Hippocampal formation (tissue), 2 donors: ENCODE data around the gene SULT4A1.

Experiments
- DNase-seq, 2 donors: peaks; one replicate each; lab custom pipeline; 2025; lab: John Stamatoyannopoulos, UW

The SULT4A1 gene

DNA sequence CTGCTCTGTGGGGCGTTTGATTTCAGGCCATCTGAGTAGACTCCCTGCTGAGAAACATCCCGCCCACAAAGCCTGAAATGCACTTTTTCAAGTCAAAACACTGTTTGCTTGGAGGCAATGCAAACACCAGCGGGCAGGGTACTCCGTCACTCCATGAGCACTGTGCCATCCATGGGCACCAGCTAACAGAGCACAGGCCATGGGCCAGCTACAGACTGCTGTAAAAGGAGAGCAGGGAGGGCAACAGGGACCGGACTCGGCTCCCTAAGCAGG lies 33.7 kb downstream of the SULT4A1 start:
- no peak for DNase-seq

DNA sequence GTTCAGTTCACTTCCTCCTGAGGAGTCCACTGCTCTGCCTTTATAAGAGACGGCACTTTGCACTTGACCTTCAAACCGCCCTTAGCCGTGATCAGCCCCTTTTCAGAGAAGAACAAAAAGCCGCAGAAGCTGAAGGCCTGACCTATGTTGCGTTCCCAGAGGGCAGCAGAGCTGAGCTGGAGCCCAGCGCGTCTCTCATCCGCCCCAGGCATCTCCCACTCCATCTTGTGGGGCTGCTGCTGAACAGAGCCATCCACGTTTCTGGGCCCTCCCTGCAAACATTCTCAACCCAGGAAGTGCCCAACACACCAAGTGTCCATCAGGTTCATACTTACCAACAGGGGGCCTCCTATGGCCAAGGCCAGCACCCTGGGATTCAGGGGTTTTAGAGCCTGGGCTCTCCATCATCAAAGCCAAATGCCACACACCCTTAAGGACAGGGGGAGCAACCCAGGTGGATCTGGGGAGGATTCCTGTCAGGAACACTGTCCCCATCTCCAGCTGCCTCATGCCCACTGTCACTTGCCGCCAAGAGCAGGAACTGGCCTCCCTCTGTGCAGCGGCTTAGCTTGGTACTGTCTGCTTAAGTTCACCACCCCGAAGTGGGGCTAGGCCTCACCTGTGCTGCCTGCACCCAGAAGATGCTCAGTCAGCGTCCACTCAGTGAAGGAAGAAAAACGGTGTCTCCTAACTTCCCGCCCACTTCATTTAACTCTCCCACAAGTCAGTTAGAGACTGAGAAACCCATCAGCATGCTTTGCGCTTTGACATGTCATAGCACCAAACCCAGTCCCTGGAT lies 34.2 kb downstream of the SULT4A1 start:
- DNase-seq, result no peak

DNA sequence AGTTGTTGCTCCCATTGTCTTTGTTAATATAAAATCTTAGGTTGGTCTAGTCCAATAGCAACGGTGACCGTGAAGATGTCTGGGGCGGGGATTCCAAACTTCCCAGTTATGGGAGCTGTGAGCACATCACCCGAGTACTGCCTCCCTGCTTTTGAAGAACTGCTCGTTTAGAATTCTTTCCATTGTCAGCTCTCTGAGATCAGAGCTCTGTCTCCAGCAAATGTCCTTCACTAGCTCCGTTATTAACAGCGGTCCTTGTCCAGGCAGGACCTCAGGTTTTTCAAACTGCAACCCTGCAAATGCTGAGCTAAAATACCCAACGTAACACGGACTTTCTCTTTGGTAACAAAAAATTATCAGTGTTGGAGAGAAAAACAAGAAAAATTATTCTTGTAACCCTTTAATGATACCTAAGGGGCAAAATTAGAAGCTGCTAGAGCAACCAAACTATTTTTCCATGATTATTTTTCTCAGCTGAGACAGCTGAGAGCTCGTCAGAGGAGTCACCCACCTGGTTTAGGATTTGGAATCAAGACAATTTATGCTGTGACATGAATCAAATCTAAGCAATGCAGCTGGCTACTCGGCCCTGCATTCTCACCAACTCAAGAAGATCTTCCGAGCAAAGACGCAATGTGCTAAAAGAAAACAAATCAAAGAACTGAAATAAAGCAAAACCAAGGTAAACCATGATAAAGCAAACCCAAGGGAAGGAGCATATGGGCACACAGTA lies 35.1 kb downstream of the SULT4A1 start:
- DNase-seq, result no peak

DNA sequence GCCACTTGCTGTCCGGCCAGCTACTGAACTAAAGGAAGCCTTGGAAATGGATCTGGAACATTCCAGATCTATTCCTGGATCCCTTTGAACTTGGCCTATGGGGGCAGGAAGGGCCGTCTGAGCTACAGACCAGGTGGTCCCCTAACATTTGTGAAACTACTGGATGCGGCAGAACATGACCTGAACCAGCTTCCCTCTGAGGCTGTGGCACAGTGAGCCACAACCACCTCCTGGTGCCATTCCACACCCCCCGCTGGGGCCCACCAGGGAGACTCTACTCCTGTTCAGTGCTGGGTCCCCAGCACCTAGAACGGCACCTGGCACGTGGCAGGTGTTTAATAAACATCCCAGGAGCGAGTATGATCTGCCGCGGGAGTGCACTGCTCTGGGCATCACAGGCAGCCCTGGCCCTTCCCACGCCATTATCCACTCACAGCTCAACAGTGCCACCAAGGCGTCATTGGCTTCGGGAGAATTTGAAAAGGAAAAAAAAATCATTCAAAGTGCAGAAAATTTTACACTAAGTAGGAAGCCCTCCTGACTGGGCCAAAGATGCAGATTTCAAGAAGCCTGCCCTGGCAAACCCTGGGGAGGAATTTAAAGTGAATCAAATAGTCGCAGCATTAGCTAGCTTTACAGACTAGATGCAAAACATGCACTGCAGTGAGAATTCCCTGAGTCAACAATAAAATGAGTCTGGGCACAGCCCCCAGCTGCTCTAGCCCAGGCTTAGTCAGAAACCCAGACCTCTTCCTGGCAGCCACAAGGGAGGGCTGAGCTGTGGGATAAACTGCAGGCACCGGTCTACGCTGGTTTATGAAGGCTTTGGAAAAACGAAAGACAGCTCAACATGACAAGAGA lies 35.9 kb downstream of the SULT4A1 start:
- DNase-seq, result peak in 1 of 2 donors; percentile 37

DNA sequence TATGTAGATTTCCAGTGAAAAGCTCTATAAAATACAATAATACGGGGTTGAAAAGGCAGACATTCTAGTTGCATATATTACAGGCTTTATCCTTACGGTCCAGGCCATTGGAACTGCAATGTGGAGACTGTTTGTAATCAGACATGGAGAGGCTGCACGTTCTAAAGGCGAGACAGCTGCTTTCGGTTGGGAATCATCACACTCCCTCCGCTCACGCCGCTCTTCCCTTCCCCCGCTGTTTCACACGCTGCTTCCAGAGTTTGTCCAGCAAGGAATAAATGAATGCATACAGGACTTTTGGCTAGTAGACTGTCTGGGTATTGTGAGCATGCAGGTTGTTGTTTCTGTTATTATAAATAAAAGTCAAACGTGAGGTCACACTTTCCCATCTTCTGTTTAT lies 36.7 kb downstream of the SULT4A1 start:
- DNase-seq, result no peak

DNA sequence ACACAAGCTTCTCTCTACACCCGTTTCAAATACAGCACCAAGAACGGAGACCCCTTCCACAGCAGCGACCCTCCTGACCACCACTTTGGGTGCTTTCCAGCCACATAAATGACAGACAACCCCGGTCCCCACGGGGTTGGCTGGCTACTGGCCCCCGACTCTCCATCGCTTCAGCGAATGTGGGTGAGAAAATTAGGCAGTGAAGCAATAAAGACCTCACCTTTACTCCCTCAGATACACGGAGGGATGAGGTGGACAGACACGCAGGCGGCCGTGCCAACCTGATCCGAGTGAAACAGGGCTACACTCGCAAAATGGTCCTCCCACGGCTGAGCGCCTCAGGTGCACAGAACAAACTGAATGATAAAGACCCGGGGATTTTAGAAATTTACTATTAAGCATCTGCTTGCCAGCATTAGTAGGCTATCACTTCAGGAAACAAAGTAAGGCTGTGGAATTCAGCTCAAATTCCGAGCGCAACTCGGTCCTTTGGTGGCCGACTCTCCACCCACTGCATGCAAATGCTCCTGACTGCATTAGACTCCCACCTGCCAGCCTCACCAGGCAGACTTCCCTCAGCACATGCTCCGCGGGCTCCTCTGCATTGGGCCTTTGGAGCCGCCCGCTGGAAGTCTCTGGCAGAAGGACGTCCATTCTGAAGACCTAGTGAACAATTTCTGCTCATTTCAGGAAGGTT lies 37.4 kb downstream of the SULT4A1 start:
- DNase-seq, result no peak

DNA sequence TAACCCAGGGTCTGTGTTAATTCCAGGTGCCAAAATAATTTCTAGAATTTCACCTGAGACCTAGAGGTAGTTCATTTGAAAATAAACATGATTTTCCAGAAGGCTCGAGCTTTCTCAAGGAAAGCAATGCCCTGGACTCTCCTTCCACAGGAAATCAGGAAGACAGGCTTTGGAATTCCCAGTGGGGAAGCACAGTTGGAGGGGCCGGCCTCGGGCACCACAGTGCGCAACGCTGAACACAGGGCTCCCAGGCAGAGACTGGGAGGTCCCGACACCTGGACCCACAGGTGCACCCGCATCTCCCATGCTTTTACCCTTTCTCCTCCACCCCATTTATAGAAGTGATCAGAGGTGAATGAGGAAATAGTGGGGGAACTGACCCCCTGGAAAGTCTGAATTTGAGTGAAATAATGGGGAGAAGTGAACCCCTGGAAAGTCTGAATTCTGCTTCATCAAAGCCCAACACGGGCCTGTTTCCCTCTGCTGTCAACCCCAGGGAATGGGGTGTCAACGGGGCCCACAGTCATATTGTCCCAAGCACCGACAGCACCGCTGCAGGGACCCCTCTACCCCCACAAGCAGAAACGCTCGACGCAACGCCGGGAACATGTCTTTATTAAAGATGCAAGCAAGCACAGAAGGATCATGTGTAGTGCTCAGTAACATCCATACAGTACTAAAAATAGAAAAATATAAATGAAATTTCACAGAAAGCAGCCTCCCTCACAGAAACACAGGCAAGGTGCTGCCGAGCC lies 38.2 kb downstream of the SULT4A1 start:
- no peak for DNase-seq

DNA sequence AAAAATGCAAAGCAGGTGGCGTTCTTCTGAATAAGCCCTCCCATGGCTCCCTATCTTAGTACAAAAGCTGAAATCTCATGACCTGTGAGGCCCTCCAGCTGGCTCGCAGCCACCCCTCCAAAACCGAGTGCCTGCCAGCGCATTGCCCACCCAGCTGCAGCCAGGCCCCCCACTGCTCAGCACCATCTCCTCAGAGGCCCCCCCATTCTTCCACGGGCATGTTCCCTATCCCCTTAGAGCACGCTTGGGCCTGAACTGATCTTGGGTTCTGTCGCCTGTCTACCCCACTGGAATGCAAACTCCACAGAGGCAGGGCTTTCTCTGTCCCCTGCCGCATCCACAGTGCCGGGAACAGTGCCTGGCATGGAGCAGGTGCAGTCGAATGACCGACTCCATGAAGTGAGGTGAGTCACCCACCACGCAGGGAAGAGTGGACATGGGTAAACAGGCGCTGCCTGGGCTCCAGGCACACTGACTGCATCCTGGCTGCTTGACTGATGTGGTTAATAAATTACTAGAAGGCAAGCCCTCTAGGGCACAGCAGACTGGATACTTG lies 38.9 kb downstream of the SULT4A1 start:
- DNase-seq, result no peak

DNA sequence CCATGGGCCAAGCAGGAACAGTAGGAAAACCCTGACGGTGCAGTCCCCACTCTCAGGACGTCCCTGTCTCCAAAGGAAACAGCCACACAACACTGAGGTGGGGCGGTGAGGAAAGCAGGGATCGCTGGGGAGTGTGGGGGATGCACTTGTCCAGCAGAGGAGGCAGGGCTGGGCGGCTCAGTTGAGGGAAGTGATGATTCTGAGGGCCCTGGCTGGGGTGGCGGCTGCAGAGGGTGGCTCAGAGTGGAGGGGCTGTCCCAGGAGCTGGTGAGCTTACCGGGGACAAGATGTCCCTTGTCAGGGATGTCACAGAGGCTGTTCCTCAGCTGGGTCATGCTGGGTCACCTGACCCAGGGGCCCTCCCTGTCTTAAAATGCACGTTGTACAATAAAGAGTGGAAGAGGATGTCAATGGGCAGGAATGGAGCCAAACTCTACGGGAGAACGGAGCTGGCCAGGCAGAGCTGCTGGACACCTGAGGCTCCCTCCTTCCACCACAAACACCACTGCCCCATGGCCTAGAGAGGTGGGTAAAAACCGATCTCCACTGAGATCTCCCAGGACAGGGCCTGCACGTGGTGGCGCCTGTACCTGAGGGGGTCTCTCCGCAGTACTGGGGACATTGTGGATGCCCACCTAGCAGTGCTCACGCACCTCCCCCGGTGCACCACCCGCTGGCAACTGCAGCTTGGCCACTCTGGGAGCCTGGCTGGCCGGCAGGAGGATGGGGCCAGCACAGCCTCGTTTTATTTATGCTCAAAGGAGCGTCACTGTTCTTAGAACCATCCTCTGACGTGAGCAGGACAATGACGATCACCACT lies 40.5 kb downstream of the SULT4A1 start:
- no peak for DNase-seq

DNA sequence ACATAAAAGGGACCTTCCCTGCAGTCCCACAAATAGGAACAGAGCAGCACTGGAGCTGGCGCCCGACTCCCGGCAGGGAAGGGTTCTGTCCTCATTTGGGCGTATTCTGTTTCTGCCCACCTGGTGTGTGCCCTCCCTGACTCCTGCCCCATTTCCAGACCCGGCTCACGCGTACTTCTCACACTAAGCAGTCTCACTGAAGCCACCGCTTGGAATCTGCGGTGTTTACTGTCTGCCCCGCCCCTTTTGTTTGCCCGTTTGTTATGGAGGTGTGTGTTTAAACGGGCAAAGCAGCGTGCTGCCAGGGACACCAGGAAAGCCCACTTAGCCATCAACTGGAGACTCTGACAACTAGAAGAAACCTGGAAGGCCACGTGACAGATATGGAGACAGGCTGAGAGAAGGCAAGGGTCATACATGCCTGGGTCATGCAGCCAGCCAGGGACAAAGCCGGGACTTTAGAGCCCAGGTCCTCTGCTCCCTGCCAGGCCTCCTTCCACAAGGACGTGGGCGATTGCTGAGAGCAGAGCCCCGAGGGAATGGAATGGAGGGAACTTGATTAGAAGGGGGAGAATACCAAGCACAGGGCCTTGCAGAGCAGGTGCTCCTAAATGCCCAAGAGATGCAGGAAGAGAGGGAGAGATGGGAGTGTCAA lies 41.5 kb downstream of the SULT4A1 start:
- DNase-seq, result no peak

DNA sequence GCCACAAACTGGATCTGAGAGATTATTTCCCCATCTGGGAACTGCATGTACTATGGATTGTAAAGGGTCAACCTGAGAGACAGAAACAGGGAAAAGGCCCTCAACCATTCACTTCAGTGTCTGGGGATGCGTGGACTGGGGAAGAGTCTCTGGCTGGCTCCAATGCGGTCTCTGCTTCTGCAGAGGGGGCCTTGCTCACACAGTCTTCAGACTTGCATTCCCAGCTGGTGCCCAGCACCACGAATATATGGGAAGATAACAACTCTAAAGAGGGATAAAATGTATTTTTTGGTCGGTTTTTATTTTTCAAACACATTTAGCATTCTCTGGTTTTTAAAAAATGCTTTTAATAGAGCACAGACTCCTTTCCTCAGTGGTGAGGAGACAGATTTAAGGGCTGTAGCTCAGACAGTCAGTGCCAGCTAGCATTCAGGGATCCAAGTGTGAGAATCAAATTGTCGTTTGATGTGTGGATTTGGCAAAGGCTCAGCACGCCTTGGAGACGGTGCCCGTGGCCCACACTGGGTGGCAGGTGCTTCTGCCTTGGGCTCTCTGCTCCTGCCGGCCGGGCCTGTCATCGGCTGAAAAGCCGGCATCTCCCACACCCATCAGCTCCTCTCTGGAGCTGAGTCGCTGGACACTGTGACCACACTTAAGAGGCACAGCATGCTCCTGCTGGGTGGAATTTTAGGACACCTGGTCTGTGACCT lies 42.2 kb downstream of the SULT4A1 start:
- DNase-seq, result no peak

DNA sequence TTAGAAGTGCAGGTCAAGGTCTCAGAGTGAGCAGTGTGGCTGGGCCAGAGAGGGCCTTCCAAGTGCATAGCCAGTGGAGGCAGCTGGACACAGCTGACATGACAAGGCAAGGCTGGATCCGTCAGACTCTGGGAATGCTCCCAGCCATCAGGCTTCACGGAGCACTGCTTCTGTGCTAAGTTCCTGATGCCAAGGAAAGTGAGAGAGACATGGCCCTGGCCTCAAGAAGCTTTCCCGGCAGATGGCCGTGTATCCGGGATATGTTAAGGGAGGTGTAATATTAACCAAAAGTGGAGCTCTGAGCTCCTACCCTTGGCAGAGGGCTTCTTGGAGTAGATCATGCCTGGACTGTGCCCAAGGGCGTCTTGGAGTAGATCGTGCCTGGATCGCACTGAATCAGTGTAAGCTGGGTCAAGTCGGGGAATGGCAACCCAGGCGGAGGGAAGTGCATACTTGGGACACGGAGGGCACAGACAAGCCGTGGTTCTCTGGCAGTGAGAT lies 42.8 kb downstream of the SULT4A1 start:
- DNase-seq, result no peak

DNA sequence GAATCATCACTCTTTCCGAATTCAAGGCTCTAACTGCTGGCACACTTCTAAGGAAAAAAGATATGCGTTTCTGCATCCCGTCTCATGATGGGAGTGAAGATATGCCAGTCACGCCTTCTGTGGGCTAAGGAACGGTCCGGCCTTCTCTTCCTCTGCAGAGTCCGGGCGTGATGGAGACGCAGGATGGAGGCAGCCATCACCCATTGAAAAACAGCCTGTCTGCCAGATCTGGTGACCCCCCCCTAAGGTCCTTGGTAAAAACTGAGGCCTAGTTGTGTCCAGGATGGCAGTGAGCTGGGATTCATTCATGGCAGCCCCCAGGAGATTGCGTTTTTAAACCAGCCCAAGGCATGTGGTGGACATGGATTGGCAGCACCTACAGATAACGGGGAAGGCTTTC lies 43.3 kb downstream of the SULT4A1 start:
- no peak for DNase-seq

DNA sequence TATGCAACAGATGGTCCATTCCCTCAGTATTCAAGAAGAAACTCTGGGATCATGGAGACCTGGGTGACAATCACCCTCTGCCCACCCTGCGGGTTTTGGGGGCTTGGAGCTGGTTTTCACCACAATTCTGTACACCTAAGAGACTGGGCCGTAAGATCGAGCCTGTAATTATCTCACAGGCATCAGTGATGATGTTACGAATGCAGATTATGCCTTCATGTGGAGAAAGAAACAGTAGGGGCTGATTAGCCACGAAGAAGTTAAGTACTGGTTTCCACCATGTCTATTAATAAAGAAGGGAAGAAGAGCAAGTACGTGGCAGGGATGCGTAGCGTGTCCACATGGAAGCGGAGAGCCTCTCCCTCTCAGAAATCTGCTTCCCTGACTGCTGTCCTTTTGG lies 44.9 kb downstream of the SULT4A1 start:
- DNase-seq, result no peak

DNA sequence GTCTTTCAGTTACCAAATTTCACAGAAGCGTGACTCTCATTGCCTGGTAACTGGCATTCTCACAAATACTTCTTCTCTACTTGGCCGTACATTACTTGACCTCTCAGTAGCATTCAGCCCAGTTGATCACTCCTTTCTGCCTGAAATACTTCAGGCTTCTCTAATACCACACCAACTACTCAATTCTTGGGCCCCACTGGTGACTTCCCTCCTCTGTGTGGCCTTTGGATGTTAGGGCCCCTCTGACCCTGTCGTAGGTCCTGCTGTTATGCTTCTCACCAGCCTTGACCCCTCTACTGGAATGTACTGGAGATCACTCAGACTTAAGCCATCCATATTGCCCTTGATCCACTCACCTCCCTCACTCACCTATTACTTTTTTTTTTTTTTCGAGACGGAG lies 48.0 kb downstream of the SULT4A1 start:
- no peak for DNase-seq

DNA sequence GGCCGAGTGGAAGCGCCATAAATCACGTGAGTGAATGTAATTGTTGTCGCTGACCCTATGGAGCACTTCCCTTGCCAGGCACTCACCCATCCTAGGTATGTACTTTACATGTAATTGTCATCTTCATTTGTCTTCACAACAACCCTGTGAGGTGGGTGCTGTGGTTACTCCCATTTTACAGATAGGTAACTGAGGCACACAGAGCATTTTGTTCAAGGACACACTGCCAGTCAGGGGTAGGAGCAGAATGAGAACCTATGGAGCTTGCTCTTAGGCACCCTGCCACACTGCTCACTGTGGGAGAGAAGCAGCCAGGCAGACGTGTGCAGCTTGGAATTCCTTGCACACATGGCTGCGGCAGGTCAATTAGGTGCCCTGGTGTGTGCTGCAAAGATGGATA lies 49.4 kb downstream of the SULT4A1 start:
- DNase-seq, result no peak

DNA sequence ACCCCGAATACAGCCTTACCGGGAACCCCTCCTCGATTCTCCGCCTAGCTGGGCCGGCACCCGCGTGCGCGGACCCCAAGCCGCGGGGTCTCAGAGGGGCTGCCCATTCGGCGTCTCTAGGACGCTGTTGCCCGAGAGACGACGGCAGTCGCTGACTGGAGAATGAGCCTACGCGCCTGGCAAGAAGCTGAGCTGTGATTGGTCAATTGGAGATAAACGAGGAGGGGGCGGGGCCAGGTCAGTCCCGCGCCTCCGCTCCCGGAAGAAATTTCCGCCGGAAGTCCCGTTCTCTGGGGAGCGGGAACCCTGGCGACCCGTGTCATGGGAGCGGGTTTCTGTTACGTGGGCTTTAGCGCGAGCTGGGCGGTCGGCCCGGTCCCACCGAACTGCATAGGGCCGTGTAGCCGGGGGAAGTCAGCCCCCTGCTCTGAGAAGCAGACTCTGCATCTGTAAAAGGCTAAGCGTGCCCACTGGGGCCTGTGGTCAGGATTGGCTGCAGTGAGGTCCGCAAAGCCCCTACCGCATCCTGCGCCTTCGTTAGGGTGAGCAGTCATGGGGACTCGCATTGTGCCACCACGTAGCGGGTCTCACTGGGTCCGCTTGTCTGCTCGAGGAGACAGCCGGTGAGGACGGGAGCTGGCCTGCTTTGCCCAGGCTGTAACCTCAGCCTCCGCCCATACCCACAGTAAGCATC lies 50.0 kb downstream of the SULT4A1 start, which contains the start of gene EFCAB6:
Gene EFCAB6 (minus strand): TSS at position 157 of the 694 bp plus-strand sequence. CDS start 29,987 bp downstream, outside the sequence.
- peak; percentile 87 to 92 for DNase-seq

DNA sequence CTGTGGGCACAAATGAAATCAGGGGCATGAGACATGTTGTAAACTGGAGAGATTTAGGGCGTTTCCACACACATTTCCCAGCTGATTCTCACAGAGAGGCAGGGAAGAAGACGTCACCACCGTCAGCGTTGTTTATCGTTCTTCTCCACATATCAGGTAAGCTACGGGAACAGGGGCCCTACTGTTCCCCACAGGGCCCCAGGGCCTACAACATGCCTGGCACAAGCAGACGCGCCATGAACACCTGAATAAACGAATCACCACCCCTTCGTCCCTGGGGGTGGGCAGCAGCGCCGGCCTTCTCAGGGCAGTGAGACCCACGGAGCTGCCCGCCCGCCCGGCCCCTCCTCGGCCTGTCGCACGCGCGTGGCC lies 50.5 kb downstream of the SULT4A1 start:
- no peak for DNase-seq
